Measurements from ENCODE around the gene ADRM1. TPM values are rescaled to one million over a fixed set of nuclear protein-coding genes. Genes with fewer than 3 reads are reported as not detected.

The ADRM1 gene
- total RNA-seq, 1 experiment from 2014 or later: 263 TPM

GRCh38 chr20:62322492-62323041 lies 19.8 kb downstream of the ADRM1 start:
- Mint-ChIP-seq H3K9me3 (ENCODE audit: unreplicated experiment) (no peaks in the 10 kb centered on the region), H3K27me3 (ENCODE audit: insufficient read depth, unreplicated experiment) (no peaks in the 10 kb centered on the region), H3K4me3 (ENCODE audit: unreplicated experiment) (no peak overlapping the region), H3K4me1 (ENCODE audit: low read depth, unreplicated experiment) (no peaks in the 10 kb centered on the region), H3K27ac (ENCODE audit: unreplicated experiment) (no peak overlapping the region), H3K36me3 (ENCODE audit: insufficient read depth, unreplicated experiment) (peaks cover 100% of the 10 kb centered on the region)
- Histone ChIP-seq H3K36me3 (ENCODE audit: control insufficient read depth, insufficient read depth, low read length) (peaks cover 50% of the 10 kb centered on the region), H3K4me3 (ENCODE audit: low read depth, low read length) (no peak overlapping the region), H3K9me3 (peaks cover 17% of the 10 kb centered on the region), H3K4me1 (no peaks in the 10 kb centered on the region), H3K27me3 (replicated peaks; ENCODE audit: control insufficient read depth, insufficient read depth, low read length) (no peaks in the 10 kb centered on the region)
- DNase-seq: no peak
- intact Hi-C loops (cut with micrococcal nuclease; ENCODE audit: unreplicated experiment): no loop called here
- ChIA-PET CTCF (no interaction called here), POLR2A (no interaction called here)
- BruUV-seq (replicated peaks): no TSS peak
- TF ChIP-seq CTCF (IDR thresholded peaks at IDR 0.05; ENCODE audit: insufficient read depth in 1 of 2, low read depth in 1 of 2, low read length in 1 of 2, severe bottlenecking in 1 of 2, unreplicated experiment in 1 of 2): no peak

- no peak for TF ChIP-seq CTCF (IDR thresholded peaks at IDR 0.05; ENCODE audit: insufficient read depth in 1 of 2, low read depth in 1 of 2, low read length in 1 of 2, severe bottlenecking in 1 of 2, unreplicated experiment in 1 of 2)
- no peak overlapping the region for H3K27ac Mint-ChIP-seq (ENCODE audit: unreplicated experiment)
- H3K4me3 Mint-ChIP-seq (ENCODE audit: unreplicated experiment): no peak overlapping the region
- no TSS peak for BruUV-seq (replicated peaks)
- H3K4me1 ChIP-seq: no peaks in the 10 kb centered on the region
- intact Hi-C loops (cut with micrococcal nuclease; ENCODE audit: unreplicated experiment): no loop called here
- no peaks in the 10 kb centered on the region for H3K9me3 Mint-ChIP-seq (ENCODE audit: unreplicated experiment)
- POLR2A ChIA-PET: no interaction called here
- no peaks in the 10 kb centered on the region for H3K27me3 ChIP-seq (replicated peaks; ENCODE audit: control insufficient read depth, insufficient read depth, low read length)
- H3K36me3 ChIP-seq (ENCODE audit: control insufficient read depth, insufficient read depth, low read length): peaks cover 48% of the 10 kb centered on the region
- peaks cover 100% of the 10 kb centered on the region for H3K36me3 Mint-ChIP-seq (ENCODE audit: insufficient read depth, unreplicated experiment)
- no peak for DNase-seq
- H3K27me3 Mint-ChIP-seq (ENCODE audit: insufficient read depth, unreplicated experiment): no peaks in the 10 kb centered on the region
- no peaks in the 10 kb centered on the region for H3K4me1 Mint-ChIP-seq (ENCODE audit: low read depth, unreplicated experiment)
- peaks cover 16% of the 10 kb centered on the region for H3K9me3 ChIP-seq
- CTCF ChIA-PET: interaction anchor here (2.2 kb wide), 1 partner anchor 59 kb away, joined by 8 read pairs; no protein-coding TSS in a partner anchor
- no peak overlapping the region for H3K4me3 ChIP-seq (ENCODE audit: low read depth, low read length)
Measured at GRCh38 chr20:62323146-62323979, 20.6 kb downstream of the ADRM1 start.

- Histone ChIP-seq H3K27me3 (replicated peaks; ENCODE audit: control insufficient read depth, insufficient read depth, low read length) (no peaks in the 10 kb centered on the region), H3K4me1 (no peaks in the 10 kb centered on the region), H3K36me3 (ENCODE audit: control insufficient read depth, insufficient read depth, low read length) (peaks cover 46% of the 10 kb centered on the region), H3K4me3 (ENCODE audit: low read depth, low read length) (no peak overlapping the region), H3K9me3 (peaks cover 7% of the 10 kb centered on the region; the same call in 1 of the 2 replicates)
- POLR2A ChIA-PET: no interaction called here
- no peak for TF ChIP-seq CTCF (IDR thresholded peaks at IDR 0.05; ENCODE audit: insufficient read depth in 1 of 2, low read depth in 1 of 2, low read length in 1 of 2, severe bottlenecking in 1 of 2, unreplicated experiment in 1 of 2)
- H3K27me3 Mint-ChIP-seq (ENCODE audit: insufficient read depth, unreplicated experiment): no peaks in the 10 kb centered on the region
- H3K36me3 Mint-ChIP-seq (ENCODE audit: insufficient read depth, unreplicated experiment): peaks cover 100% of the 10 kb centered on the region
- BruUV-seq (replicated peaks): TSS peak; percentile 40
- H3K4me3 Mint-ChIP-seq (ENCODE audit: unreplicated experiment): no peak overlapping the region
- H3K4me1 Mint-ChIP-seq (ENCODE audit: low read depth, unreplicated experiment): no peaks in the 10 kb centered on the region
- CTCF ChIA-PET: interaction anchor here (2.2 kb wide), 1 partner anchor 59 kb away, joined by 8 read pairs; no protein-coding TSS in a partner anchor
- intact Hi-C loops (cut with micrococcal nuclease; ENCODE audit: unreplicated experiment): no loop called here
- no peak for DNase-seq
- no peaks in the 10 kb centered on the region for H3K9me3 Mint-ChIP-seq (ENCODE audit: unreplicated experiment)
- H3K27ac Mint-ChIP-seq (ENCODE audit: unreplicated experiment): peak overlapping the region; percentile 6
Measured at GRCh38 chr20:62323980-62324906, 21.4 kb downstream of the ADRM1 start.
